GM18519 (cell line): Measurements from ENCODE around the gene EMSY.
"Not testable (repeated sequence)": the region's sequence is repeated elsewhere in the genome, so short reads cannot be mapped to it uniquely, and the experiment has no call there.

Source experiments
- ATAC-seq: cut with Tn5 transposase; IDR thresholded peaks from one replicate; pipeline ENCODE4 v1.9.1; 2021; ENCODE audit warnings: mild to moderate bottlenecking, moderate library complexity; ENCODE audit not compliant: unreplicated experiment, low FRiP score

EMSY gene

GRCh38 chr11:76589964-76590950 is 145.4 kb downstream of the EMSY start:
- no peak for ATAC-seq

DNA sequence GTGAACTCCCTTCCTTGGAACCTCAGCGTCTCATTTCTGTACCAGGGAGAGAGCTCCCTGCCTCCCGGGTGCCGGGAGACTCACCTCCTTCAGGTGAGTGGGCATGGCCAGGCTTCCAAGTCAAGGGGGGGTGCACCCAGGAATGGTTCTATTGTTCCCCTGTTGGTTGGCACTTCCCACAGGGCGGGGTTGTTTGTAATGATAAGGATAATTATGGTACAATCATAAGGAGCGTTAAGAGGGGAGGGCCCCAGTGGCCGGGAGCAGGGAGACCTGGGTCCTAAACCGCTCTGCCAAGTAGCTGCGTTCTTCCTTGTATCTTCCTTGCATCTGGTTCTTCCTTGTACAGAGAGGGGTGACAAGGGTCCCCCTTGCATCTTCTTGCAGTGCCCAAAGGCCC is 146.6 kb downstream of the EMSY start:
- no peak for ATAC-seq

DNA sequence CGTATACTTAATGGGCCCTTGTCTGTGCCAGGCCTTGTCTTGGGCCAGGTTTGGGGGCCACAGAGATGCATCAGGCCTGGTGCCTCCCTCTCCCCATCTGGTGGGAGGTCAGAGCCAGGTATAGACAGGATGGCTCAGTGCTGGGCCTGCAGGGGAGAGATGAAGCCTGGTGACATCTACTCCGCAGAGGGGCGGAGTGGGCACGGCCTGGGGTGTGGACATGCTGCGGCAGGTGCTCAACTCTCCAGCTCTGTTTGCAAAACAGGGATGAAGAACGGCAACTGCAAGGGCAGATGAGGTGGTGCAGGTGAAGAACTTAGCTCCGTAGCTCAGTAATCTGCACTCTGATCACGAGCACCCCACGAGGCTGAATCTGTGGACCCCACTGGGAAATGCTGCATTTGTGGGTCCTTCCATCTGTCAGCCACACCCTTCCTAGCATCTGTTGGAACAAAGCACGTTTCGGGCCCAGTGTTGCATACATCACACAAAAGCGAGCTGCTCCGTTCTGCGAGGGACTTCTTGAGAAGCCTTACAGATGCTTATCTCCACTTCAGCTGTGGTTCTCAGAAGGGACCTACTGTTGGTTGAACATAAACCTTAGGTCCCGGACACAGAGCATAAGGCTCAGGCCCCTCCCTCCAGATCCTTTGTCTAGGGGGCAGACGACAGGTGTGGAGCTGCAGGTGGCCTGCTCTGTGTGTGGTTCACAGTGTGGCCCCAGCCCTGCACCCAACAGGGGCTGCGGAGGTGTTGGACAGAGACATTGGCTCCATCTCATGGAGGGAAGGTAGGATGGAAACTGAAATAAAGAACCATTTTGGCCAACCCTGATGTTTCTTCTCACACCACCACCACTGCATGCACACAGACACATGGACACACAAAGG is 147.5 kb downstream of the EMSY start:
- ATAC-seq = no peak

GRCh38 chr11:76592961-76593360 is 148.1 kb downstream of the EMSY start:
- no peak for ATAC-seq

- ATAC-seq = not testable (repeated sequence)
These were observed 150.3 kb downstream of the EMSY start for GRCh38 chr11:76595091-76595490.

- ATAC-seq = no peak
These were observed 151.8 kb downstream of the EMSY start for GRCh38 chr11:76596652-76597051.

- no peak for ATAC-seq
These were observed 153.0 kb downstream of the EMSY start for GRCh38 chr11:76597533-76598425.

- ATAC-seq = no peak
These were observed 153.6 kb downstream of the EMSY start for GRCh38 chr11:76598426-76598839.

GRCh38 chr11:76599041-76600013 is 154.5 kb downstream of the EMSY start:
- no peak for ATAC-seq

- no peak for ATAC-seq
These were observed 155.4 kb downstream of the EMSY start for GRCh38 chr11:76600124-76600655.

GRCh38 chr11:76601272-76601671 is 156.5 kb downstream of the EMSY start:
- no peak for ATAC-seq

- ATAC-seq = no peak
These were observed 156.9 kb downstream of the EMSY start for GRCh38 chr11:76601724-76602123.

GRCh38 chr11:76602431-76602861 is 157.6 kb downstream of the EMSY start:
- ATAC-seq = no peak
